SKM-1 treated with dmso at 0.1 percent for 144 hours (cell line): ENCODE data around the gene BBC3.

Source experiments
- DNase-seq: peaks from one replicate; lab custom pipeline; 2025; ENCODE audit not compliant: unreplicated experiment; lab: John Stamatoyannopoulos, UW

Gene BBC3

GRCh38 chr19:47197141-47197540, 33.9 kb downstream of the BBC3 start:
- no peak for DNase-seq

DNA sequence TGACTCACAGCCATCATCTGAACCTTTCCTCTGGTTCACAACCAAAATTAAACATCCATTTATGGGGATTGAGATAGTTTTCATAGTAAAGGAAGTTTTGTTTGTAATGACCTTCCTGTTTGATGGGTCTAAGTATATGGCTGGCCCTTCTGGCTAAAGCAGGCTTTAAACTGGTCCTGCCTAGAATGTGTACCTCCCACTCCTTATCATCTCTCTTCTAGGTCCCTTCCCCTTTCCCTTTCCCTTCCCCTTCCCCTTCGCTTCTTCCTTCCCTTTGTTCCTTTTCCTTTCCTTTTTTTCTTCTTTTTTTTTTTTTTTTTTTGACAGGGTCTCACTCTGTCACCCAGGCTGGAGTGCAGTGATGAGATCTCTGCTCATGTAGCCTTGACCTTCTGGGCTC, 35.6 kb downstream of the BBC3 start:
- no peak for DNase-seq

GRCh38 chr19:47190167-47190727, 40.8 kb downstream of the BBC3 start:
- DNase-seq: no peak

DNA sequence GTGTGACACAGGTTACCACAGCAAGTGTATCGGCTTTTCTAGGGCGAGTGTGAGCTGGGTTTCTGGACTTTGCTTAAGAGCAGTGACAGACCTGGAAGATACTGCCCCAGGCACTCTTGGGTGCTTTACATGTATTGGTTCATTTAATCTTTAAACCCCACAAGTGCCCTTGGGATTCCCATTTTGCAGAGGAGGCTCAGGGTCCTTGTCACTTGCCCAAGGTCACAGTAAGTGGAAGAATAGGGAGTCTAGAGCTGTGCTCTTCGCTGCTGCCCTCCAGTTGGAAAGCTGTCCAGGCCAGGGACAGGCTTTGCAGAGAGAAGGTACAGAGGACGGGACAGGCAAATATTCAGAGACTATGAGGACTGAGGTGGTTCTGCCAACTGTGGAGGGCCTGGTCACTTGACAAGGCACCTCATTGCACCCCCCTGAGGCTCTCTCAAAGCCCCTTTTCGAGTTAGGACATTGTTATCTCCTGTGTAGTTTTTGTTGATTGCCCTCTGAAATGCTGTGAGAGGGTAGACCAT, 42.4 kb downstream of the BBC3 start:
- no peak for DNase-seq

DNA sequence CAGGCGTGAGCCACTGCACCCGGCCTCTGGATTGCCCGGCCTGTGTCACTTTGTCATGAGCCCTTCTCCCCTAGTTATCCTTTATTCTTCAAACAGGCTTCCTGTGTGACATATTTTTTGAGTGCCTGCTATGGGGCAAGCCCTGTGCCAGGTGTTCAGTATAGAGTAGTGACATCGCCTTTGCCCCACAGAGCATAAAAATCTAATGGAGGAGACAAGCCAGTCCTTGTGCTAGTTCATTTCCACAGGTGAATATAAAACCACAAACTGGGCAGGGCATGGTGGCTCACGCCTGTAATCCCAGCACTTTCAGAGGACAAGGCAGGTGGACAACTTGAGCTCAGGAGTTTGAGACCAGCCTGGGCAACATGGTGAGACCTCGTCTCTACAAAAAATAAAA, 43.2 kb downstream of the BBC3 start:
- no peak for DNase-seq

- no peak for DNase-seq
Measured at GRCh38 chr19:47187335-47187655, 43.7 kb downstream of the BBC3 start.

- DNase-seq: no peak
Measured at GRCh38 chr19:47186446-47187334, 44.3 kb downstream of the BBC3 start.

GRCh38 chr19:47183601-47184000, 47.4 kb downstream of the BBC3 start:
- DNase-seq: no peak

DNA sequence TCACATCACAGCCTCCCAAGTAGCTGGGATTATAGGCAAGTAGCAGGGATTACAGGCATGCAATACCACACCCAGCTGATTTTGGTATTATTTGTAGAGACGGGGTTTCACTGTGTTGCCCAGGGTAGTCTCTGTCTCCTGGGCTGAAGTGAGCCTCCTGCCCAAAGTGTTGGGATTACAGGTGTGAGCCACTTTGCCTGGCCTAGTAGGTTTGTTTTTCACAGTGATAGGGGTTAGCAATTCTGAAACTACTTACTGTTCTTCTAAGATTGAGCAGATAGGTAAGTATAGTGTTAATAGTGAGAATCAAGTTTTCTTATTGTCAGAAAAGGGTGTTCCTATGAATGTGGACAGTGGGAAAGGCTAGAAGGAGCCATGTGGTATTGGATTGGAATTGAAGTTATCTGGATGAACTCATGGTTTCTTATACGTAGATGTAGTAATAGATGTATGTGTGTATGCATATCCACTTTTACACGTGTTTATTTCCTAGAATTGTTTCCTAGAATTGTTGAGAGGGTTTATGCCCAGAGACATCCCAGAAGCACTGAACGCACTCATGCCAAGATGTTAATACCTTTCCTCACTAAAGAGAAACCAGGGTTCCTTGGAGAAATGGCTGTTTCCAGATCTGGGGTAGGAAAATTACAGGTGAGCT, 51.2 kb downstream of the BBC3 start:
- DNase-seq: no peak

DNA sequence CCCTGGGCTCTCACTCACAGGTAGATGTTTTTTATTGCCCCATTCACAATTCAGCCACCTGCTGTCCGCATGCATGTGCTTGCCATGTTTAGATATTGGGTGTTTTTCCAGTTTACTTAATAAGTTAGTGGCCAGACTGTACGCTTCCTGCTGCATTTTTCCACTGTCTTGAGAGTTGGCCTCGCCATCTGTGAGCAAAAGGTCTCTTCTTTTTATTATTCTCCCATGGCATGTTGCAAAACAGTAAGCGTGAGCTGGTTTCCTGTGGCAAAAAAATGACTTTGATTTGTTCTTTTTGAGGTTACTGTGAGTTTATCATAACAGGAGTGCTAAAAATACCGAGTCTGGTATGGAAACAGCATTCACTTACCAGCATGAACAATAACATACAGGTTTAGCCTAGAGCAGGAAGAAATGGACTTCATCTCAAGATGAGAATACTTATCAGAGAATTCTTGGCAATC, 54.3 kb downstream of the BBC3 start:
- no peak for DNase-seq

DNA sequence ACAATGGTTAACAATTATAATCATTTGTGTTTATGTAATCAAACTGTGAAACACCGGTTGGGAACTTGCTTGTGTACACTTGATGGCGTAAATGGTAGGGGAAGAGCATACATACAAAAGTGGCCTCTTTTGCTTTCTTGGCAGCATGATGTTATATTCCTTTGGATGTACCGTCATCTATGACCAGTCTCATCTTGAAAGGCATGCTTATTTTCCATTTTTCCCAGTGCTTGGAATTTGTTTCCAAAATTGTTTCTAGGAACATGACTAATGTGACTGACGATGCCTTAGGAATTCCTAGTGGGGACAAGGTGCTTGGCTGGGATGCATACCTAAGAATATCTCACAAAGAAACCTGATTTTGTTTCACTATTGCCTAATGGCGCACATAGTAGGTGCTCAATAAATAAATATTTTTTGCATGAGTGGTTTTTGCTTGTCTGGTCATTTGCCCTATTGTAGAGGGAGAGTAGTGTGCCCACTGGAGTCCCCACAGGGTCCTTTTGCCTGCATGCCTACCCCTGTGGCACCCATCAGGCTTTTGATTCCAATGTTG, 54.9 kb downstream of the BBC3 start:
- no peak for DNase-seq

DNA sequence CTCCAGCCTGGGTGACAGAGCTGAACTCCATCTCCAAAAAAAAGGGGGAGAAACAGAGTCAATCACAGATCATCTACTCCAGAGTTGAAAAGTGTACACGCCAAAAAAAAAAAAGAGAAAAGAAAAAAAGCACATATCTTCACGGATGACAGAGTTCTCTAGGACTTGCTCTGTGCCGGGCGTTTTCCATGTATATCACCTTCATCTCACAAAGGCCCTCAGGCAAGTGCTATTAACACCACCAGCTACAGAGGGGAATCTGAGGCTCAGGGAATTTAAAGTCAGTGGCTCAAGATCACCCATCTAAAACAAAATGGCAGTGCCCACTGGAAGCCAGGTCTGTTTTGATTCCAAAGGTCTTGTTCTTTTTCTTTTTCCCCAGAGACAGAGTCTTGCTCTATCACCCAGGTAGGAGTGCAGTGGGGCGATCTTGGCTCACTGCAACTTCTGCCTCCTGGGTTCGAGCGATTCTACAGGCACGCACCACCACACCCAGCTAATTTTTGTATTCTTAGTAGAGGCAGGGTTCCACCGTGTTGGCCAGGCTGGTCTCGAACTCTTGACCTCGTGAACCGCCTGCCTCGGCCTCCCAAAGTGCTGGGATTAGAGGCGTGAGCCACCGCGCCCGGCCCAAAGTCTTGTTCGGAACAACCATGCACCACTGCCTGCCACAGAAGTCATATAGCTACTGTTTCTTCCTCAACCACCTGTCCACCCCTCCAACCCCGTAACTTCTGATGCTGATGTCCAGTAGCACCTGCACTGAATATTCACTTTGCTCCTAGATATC, 58.1 kb downstream of the BBC3 start:
- DNase-seq: no peak
